DMS114 treated with DMSO at 0.1 percent for 48 hours (cell line): ENCODE data around the gene SLC8B1.

ENCODE experiments used
- DNase-seq: peaks from one replicate; lab custom pipeline; 2025; ENCODE audit not compliant: unreplicated experiment; lab: John Stamatoyannopoulos, UW

Gene SLC8B1

GRCh38 chr12:113271853-113272561 lies 62.9 kb downstream of the SLC8B1 start:
- DNase-seq: no peak

- no peak for DNase-seq
Measured at GRCh38 chr12:113271466-113271852, 63.5 kb downstream of the SLC8B1 start.

GRCh38 chr12:113270709-113271009 lies 64.2 kb downstream of the SLC8B1 start:
- no peak for DNase-seq

- DNase-seq: no peak
Measured at GRCh38 chr12:113269257-113269943, 65.5 kb downstream of the SLC8B1 start.

GRCh38 chr12:113268621-113269020 lies 66.3 kb downstream of the SLC8B1 start:
- no peak for DNase-seq

- DNase-seq: no peak
Measured at GRCh38 chr12:113268136-113268535, 66.8 kb downstream of the SLC8B1 start.

- no peak for DNase-seq
Measured at GRCh38 chr12:113267621-113268020, 67.3 kb downstream of the SLC8B1 start.

- no peak for DNase-seq
Measured at GRCh38 chr12:113266106-113266895, 68.6 kb downstream of the SLC8B1 start.

- no peak for DNase-seq
Measured at GRCh38 chr12:113263431-113263963, 71.4 kb downstream of the SLC8B1 start.

GRCh38 chr12:113262710-113263109 lies 72.2 kb downstream of the SLC8B1 start:
- DNase-seq: no peak

GRCh38 chr12:113261847-113262470 lies 73.0 kb downstream of the SLC8B1 start:
- DNase-seq: no peak

- DNase-seq: no peak
Measured at GRCh38 chr12:113260636-113261300, 74.1 kb downstream of the SLC8B1 start.

GRCh38 chr12:113260127-113260526 lies 74.8 kb downstream of the SLC8B1 start:
- no peak for DNase-seq

GRCh38 chr12:113257564-113257963 lies 77.3 kb downstream of the SLC8B1 start:
- DNase-seq: no peak

- DNase-seq: no peak
Measured at GRCh38 chr12:113254298-113254697, 80.6 kb downstream of the SLC8B1 start.

- DNase-seq: no peak
Measured at GRCh38 chr12:113253532-113254285, 81.2 kb downstream of the SLC8B1 start.

- DNase-seq: no peak
Measured at GRCh38 chr12:113252494-113252893, 82.4 kb downstream of the SLC8B1 start.

GRCh38 chr12:113251404-113252070 lies 83.4 kb downstream of the SLC8B1 start:
- no peak for DNase-seq

GRCh38 chr12:113250045-113250444 lies 84.9 kb downstream of the SLC8B1 start:
- no peak for DNase-seq

- DNase-seq: no peak
Measured at GRCh38 chr12:113249546-113249945, 85.4 kb downstream of the SLC8B1 start.
